ENCODE data around the gene RUNX2.
A peak's percentile ranks its signal among the peaks of the same experiment; 100 is the strongest.

RUNX2 gene

DNA sequence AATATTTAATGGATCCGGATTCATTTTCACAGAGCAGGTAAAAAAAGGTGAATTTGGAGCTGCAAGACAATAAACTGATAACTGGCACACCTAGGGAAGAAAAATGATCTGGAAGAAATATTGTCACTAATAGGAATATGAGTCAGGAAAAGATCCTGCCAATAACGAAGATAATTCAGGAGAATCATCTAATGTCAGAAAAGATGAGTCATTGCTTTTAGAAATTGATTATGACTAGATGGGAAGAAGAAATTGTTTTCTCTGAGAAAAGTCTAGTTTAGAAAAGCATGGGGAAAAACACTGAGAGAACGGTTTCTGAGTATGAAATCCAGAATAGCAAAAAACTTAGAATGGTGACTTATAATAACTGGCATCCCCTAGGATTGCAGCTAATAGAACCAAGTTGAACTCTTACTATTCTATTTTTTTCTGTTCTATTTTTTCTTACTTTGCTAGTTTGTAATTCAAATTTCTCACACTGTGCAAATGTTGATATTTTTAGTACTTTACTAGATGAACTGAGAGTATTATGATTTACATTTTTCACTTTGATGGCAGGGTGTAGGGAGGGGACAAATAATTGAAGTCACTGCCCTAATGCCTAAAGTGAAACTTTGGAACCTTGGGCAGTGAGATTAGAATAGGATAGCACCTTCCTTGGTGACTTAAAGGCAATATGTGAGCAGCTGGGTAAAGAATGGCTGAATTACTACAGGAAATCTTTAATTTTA lies 87.8 kb downstream of the RUNX2 start:
- no peak for DNase-seq

DNA sequence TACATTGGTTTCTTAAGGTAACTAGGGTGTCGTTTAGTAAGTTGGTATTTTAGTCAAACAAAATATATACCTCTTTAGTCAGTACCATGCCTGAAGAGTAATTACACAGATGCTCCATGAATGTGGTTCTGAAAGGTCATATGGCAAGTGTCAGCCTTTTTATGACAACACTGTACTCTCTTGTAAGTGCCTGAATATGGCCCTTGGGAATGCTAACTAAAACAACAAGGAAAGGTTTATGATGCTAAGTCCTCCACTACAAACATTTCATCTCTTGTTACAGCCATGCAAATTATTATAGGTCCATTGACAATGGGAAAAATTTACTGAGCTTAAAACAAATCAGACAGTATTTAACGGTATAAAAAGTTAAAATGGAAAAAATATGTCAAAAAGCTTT lies 88.6 kb downstream of the RUNX2 start:
- DNase-seq = no peak

DNA sequence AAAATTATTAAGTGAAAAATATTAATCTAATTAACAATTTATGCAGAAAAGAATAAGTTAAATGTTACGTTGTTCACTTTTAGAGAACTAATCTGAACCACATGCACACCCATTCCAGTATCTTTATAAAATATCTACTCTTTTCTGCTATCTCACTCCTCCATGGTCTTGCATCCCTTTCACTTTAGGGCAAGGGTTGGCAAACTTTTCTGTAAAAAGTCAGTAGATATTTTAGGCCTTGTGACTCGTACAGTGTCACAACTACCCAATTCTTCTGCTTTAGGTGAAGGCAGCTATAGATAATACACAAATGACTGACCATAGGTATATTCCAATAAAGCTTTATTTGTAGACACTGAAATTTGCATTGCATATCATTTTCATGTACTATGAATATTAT lies 89.3 kb downstream of the RUNX2 start:
- DNase-seq = no peak

GRCh38 chr6:45419571-45420082 lies 91.5 kb downstream of the RUNX2 start:
- peak; percentile 56 for DNase-seq

DNA sequence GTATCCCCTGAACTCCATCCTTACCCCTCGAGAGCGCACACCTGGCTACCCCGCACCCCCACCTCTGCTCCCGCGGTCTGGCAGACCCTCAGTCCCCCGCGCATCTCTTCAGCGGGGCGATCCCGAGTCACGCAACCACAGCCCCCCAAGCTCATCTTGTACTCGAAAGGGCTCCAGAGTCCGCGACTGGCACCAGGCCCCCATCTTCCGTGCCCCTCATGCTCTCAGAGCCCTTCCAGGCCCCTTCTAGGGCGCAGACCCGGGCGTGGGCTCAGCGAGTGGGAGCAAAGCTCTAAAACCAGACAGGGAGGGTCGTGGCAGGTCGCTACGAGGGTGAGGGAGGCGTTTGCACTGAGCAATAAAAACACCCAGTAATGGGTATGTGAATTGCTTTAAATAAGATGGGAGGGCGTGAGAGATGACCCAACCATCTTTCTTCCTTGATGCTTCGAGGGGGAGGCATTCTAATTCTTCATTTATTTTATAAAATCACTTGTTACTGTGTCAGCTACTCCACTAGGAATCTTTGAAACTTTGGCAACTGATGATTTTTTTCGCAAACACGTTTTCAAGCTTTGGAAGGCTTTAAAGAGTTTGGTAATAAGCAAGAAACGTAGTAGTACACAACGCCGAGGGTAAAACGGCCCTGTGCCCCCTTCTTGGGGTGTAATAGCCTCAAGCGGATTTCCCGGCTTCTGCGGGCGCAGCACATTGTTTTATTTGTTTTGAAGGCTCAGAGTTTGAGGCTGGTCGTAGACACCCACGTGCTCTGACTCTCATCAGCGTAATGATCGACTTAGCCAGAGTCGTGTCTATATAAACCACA lies 92.2 kb downstream of the RUNX2 start:
- peak; percentile 51 for DNase-seq

GRCh38 chr6:45420909-45421708 lies 93.0 kb downstream of the RUNX2 start:
- no peak for DNase-seq

DNA sequence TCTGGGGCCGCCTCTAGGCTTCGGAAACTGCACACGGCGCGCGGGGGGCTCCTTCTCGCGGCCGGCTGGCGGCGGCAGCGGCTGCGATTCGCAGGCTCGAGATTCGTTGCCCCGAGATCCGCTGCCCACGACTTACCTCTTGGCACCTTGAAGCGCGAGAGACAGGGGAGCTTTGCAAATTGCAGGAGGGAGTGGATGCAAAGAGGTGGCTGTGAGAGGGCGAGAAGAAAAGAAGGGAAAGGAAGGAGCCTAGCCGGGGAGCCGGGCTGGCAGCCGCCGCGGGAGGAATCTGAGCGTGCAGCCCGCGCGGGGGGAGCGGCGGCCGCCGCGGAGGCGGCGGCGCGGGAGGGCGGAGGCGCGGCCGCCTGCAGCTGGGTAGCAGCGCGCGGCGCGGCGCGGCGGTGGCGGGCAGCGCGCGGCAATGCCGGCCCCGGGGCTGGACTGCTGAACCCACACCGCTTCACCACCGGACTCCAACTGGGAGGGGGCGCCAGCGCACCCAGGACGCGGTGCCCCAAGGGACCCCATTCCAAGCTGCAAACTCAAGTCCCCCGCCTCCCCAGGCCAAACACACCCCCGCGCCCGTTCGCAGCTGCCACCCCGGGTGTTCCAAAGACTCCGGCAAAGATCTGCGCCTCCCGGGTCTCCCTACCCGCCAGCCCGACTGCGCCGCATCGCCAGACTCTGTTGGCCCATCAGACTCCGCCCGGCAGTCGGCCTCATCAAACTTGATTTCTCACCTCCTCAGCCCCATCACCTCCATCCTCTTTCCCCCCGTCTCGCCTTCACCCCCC lies 93.8 kb downstream of the RUNX2 start:
- peak; percentile 28 for DNase-seq

- peak; percentile 60 for DNase-seq
Measured at GRCh38 chr6:45422503-45423110, 94.5 kb downstream of the RUNX2 start.

DNA sequence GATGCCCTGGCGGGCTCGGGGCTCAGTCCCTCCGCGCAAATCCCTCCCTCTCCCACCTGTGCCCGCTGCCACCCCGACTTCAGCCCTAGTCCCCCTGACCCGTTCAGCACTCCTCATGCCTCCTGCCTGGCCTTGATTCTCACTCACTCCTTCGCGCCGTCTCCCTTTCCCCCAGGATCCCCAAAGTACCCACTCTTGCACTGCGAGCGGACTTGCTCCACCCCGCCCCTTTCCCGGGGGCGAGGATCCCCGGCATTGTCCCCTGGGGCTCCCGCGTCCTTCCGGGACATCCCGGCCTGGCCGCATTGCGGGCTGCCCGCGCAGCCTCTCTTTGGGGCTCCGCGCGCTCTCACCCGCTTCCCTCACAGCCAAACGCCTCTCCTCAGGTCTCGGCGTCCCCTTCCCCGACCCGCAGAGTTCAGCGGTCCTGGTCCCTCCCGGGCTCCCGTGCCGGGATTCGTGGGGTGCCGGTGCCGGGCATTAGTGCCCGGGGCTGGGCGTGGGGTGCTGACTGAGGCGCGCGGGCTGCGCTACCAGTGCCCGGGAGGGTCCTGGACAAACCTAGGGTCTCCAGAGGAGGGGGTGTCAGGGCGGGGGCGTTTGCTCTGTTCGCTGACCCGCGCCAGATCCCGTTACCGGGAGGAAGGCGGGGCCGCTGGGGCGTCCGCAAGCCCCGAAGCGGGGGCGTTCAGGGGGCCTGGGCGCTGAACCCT lies 95.1 kb downstream of the RUNX2 start:
- no peak for DNase-seq

DNA sequence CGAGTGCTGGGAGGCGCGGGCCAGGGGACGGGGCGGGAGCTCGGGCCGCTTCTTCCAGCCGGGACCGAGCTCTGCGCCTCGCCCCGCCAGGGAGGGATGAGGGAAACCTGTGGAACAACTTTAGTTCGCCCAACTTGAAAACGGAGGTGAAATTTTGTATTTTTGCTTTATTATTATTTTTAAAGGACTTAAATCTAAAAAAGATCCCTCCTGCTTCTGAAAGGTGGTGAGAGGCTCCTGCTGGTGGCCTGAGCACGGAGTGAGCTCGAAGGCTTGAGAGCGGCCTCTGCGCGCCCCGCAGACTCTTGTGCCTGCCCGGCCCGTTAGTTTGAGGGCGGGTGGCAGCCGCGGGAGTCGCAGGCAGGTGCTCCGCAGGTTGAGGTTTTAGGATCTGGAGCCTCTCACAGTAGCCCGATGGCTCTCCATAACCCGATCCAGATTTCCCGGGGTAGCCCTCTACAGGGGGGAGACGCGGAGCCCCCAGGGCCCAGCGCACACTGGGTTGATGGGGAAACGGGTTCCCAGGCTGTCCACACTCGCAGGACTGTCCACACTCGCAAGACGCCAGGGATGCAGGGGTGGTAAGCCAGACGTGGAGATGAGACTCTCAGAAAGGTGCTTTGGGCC lies 95.8 kb downstream of the RUNX2 start:
- no peak for DNase-seq

- no peak for DNase-seq
Measured at GRCh38 chr6:45424451-45424861, 96.3 kb downstream of the RUNX2 start.

- DNase-seq = no peak
Measured at GRCh38 chr6:45426251-45426650, 98.1 kb downstream of the RUNX2 start.

DNA sequence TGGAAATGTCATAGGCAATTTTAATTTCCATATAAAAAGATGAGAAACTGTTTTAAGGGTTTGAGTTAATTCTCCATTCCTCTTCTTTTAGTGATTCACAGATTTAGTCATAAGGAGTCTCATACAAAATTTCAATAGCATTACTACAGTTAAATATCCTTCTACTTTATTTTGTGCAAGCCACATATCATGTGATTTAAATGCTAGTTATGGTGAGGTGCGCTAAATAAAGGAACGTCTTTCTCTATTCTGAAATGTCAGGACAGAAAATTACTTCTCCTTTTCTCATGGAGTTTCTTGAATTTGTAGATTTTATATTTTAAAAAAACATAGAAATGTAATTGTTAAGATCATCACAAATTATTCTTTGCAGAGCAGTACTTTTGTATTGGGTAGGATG lies 99.6 kb downstream of the RUNX2 start:
- no peak for DNase-seq

- DNase-seq = no peak
Measured at GRCh38 chr6:45428727-45429126, 100.6 kb downstream of the RUNX2 start.

- DNase-seq = no peak
Measured at GRCh38 chr6:45430590-45431202, 102.6 kb downstream of the RUNX2 start.

GRCh38 chr6:45431317-45432065 lies 103.4 kb downstream of the RUNX2 start:
- DNase-seq = no peak

DNA sequence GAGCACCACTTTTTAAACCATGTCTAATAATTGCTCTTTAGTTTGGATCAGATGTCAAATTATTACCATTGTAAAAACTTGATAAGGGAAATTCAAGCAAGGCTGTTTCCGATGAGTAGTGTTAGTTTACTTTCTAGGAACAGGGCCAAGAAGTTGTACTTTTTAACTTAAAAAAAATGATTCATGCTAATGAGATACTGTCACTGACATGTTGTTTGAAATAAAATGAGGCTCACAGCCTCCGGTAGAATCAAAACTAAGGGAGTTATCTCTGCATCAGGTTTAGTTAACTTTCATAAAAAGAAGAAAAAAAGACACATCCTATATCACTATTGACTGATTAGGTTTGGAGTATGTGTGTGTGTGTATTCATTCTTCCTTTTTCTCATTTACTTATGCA lies 104.8 kb downstream of the RUNX2 start:
- no peak for DNase-seq

- DNase-seq = no peak
Measured at GRCh38 chr6:45433533-45434380, 105.6 kb downstream of the RUNX2 start.

DNA sequence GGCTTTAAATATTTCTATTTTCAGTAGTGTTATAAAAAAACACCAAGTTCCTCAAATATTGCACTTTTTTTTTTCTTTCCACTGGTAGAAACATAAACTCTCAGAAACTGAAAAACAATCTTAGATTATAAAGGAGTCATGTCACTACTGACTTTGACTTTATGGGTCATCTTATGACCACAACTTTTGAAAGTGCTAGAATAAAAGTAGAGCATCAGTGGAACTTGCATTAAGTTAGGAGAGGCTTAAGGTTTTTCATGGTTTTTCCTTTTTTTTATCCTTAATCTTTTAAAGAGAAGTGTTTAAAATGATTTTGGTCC lies 106.2 kb downstream of the RUNX2 start:
- DNase-seq = no peak

All from activated CD4-positive, alpha-beta T cell treated with anti-CD3 and anti-CD28 coated beads, Interleukin-2, amount 50 U/mL, for 1 hour (primary cell).